NT2/D1 (cell line): ENCODE measurements around the gene GTPBP8.

Experiments used
- YY1 ChIP-seq: IDR thresholded peaks from 2 replicates; pipeline ENCODE4 v1.6.1; 2011; ENCODE audit not compliant: insufficient read length, insufficient read depth
- ZNF274 ChIP-seq: IDR thresholded peaks from 2 replicates; pipeline ENCODE4 v1.6.1; 2011; ENCODE audit warnings: mild to moderate bottlenecking, low read depth, low read length

DNA sequence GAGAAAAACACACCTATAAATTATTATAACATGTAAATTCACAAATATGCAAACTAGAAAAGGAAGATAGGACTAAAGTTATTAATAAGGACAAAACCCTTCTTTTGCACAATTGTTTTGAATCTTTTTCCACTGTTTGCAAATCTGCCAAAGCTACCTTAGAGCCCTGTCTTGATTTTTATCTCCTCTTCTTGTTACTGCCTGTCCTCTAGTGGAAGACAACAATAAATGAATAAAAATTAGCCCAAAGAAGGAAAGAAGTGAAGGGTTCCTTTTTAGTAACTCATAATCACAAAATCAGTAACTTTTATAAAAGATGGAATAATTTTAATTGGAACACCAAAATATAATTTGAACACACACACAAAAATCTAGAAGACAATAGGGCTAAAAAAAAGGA lies 18.6 kb upstream of the GTPBP8 start:
- TF ChIP-seq YY1: no peak
- no peak for TF ChIP-seq ZNF274
